ENCODE measurements around the gene TRIB2.

DNA sequence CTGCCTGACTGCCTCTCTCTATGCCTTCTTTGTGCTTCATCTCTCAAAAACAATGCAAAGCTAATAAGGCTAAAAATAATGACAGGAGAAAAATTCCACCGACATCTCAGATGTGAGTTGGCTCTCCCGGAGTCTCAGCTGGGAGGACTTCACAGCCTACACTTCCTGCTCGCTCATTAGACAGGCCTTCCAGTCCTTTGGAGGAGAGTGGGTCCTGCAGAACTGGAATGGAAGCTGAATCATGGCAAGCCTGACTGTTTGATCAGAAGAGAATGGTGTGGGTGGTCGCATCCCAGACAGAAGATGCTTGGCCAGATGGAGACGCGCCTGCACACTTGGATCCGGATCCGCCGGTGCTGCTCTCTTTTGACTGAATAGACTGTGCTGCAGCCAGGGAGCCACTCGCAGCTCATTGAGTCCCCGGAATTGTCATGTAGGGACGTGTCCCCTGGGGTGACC lies 49.7 kb downstream of the TRIB2 start:
- TF ChIP-seq, protein P1, sequence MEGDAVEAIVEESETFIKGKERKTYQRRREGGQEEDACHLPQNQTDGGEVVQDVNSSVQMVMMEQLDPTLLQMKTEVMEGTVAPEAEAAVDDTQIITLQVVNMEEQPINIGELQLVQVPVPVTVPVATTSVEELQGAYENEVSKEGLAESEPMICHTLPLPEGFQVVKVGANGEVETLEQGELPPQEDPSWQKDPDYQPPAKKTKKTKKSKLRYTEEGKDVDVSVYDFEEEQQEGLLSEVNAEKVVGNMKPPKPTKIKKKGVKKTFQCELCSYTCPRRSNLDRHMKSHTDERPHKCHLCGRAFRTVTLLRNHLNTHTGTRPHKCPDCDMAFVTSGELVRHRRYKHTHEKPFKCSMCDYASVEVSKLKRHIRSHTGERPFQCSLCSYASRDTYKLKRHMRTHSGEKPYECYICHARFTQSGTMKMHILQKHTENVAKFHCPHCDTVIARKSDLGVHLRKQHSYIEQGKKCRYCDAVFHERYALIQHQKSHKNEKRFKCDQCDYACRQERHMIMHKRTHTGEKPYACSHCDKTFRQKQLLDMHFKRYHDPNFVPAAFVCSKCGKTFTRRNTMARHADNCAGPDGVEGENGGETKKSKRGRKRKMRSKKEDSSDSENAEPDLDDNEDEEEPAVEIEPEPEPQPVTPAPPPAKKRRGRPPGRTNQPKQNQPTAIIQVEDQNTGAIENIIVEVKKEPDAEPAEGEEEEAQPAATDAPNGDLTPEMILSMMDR (IDR thresholded peaks at IDR 0.05 in 8 of 11, conservative IDR thresholded peaks at IDR 0.05 in 3 of 11), result no peak
- TF ChIP-seq POLR2AphosphoS5 (IDR thresholded peaks at IDR 0.05) (no peak), POLR2A (IDR thresholded peaks at IDR 0.05) (no peak)
